ENCODE results near the gene FAP.

Gene FAP

GRCh38 chr2:162188451-162188850 lies 54.8 kb downstream of the FAP start:
- H3K27ac ChIP-seq, result no peak overlapping the region
- TF ChIP-seq CTCF (conservative IDR thresholded peaks at IDR 0.05), result no peak

GRCh38 chr2:162185541-162186232 lies 57.6 kb downstream of the FAP start:
- no peak for TF ChIP-seq CTCF (conservative IDR thresholded peaks at IDR 0.05)

GRCh38 chr2:162184821-162185450 lies 58.3 kb downstream of the FAP start:
- TF ChIP-seq CTCF (conservative IDR thresholded peaks at IDR 0.05), result no peak

More at GRCh38 chr2:162185541-162186232, 57.6 kb downstream of the FAP start:
- no peak overlapping the region; the same call in 1 of the 2 replicates for H3K27ac ChIP-seq

GRCh38 chr2:162184359-162184758 lies 58.9 kb downstream of the FAP start:
- H3K27ac ChIP-seq, result no peak overlapping the region; the same call in 1 of the 2 replicates
- TF ChIP-seq CTCF (conservative IDR thresholded peaks at IDR 0.05), result no peak

More at GRCh38 chr2:162184821-162185450, 58.3 kb downstream of the FAP start:
- H3K27ac ChIP-seq, result no peak overlapping the region; the same call in 1 of the 2 replicates

- TF ChIP-seq CTCF (conservative IDR thresholded peaks at IDR 0.05), result no peak
- H3K27ac ChIP-seq, result no peak overlapping the region
Measured at GRCh38 chr2:162182395-162182794, 60.9 kb downstream of the FAP start.

GRCh38 chr2:162177301-162177700 lies 65.9 kb downstream of the FAP start:
- H3K27ac ChIP-seq, result no peak overlapping the region
- no peak for TF ChIP-seq CTCF (conservative IDR thresholded peaks at IDR 0.05)

GRCh38 chr2:162175714-162176113 lies 67.5 kb downstream of the FAP start:
- no peak overlapping the region for H3K27ac ChIP-seq
- no peak for TF ChIP-seq CTCF (conservative IDR thresholded peaks at IDR 0.05)

Data from VCaP (cell line).